Astrocyte of the hippocampus (primary cell): ENCODE measurements around the gene METRNL.
"Not testable (repeated sequence)": the region's sequence is repeated elsewhere in the genome, so short reads cannot be mapped to it uniquely, and the experiment has no call there.

Source experiments
- DNase-seq: peaks from one replicate; pipeline ENCODE4 v3.0.0; 2011; ENCODE audit warnings: low read depth, low spot score

METRNL gene

DNA sequence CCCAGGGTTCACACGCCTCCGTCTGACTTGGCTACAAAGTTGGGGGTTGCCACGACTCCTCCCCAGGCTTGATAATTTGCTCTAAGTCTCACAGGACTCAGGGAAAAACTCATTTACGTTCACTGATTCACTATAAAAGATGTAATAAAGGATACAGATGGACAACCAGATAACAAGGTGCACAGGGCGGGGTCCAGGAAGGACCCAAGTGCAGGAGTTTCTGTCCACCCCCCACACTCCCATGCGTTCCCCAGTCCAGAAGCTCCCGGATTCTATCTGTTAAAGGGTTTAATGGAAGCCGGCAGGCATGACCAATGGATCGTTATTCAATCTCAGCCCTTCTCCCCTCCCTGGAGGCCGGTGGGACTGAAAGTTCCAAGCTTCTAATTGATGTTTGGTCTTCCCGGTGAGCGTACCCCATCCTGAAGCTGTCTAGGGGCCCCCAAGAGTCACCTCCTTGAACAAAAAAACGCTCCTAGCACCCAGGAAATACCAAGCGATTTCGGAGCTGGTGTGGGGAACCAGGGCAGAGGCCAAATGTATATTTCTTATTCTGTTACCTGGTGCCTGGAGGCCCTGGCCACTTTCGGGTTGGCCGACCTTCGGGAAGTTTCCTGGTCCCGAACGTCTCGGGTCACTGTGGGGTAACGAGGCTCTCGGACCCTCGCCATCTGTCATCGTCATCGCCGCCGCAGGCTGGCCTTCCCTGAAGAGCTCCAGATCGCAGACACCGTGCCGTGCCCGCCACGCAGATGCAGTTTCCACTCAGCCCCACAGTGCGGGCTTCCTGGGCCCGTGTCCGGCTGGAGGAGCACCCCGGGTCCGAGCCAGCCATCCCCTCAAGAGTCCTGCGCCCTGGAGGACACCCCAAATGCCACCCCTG lies 13.5 kb upstream of the METRNL start:
- DNase-seq: no peak

- not testable (repeated sequence) for DNase-seq
Measured at GRCh38 chr17:83066543-83066890, 12.9 kb upstream of the METRNL start.

DNA sequence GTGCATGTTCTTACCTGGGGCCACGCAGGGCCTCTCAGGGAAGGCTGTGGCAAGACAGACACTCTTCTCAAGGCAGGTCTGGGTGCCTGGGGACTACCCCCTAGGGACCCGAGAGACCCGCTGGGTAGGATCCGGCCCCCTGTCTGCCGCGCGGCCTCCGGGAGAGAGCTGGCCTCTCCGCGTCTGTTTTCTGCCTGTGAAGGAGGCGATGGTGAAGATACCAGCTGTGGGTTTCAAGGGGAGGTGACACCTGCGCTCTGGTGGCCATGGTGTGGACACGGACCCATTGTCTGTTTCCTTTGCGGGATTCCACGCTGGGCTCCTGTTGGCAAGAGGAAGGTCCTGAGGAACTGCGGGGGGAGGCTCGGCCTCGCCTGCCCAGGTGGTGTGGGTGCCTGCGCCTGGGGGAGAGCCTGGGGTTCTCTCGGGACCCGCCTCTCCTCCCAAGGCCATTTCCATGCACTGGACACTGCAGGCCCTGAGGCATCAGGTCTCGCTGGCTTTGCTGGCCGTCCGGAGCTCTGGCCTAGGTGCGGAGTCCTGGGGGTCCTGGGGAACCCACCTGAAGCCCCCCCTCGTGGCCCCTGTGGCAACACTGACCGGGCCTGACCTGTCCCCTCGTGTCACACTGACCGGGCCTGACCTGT lies 12.2 kb upstream of the METRNL start:
- DNase-seq: no peak

GRCh38 chr17:83067718-83068261 lies 11.6 kb upstream of the METRNL start:
- DNase-seq: no peak

GRCh38 chr17:83068641-83069570 lies 10.5 kb upstream of the METRNL start:
- DNase-seq: no peak

GRCh38 chr17:83069571-83069906 lies 9.9 kb upstream of the METRNL start:
- DNase-seq: no peak

GRCh38 chr17:83069931-83070742 lies 9.3 kb upstream of the METRNL start:
- DNase-seq: no peak

GRCh38 chr17:83070800-83071341 lies 8.5 kb upstream of the METRNL start:
- DNase-seq: no peak

DNA sequence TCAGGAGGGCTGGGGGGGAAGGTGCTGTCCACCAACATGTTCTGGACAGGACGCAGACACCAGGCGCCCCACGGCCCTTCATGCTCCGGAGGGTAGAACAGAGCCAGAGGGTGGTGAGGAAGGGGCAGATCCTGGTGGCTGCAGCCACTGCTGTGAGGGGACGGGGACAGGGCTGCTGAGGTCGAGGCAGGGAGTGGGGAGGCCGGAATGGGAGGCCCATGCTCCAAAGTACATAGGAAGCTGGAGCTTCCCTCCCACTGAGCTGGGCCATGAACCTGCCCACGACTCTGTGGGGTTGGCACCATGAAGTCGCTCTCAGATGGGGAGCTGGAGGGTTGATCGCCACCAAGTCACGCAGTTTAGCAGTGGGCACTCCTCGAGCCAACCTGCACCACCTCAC lies 8.0 kb upstream of the METRNL start:
- DNase-seq: no peak

GRCh38 chr17:83071966-83072562 lies 7.3 kb upstream of the METRNL start:
- no peak for DNase-seq

DNA sequence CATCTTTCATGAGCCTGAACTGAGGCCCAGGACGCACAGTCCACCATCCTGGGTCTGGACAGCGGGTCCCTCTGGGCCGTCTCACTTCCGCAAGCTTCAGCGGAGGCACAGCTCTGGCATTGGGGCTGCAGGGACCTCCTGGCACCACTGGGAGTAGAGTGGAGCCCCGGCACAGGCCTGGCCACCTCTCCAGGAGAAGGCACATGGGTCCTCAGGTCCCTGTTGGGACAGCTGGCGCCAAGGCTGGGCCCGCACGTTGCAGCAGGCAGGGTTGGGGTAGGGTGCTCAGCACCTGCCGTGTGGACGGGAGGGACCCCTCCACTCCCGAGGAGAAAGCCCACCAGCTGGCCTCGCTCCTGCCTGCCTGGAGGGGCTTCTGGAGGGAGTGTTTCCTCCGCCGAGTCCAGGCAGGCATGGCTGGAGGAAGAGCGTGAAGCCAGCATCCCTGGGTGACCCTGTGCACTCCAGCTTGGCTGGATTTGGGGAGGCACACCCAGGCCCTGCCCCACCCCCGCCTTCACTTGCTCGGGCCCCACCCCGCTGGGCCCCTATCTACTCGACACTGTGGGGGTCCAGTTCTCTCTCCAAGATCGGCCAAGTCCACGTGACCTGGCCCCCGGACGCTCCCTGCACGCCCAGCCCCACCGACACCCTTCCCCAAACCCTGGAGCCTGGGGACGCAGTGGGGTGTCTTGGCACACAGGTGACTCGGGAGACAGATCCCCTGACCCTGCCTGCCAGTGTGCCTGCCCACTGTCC lies 6.6 kb upstream of the METRNL start:
- DNase-seq: no peak

- DNase-seq: no peak
Measured at GRCh38 chr17:83073389-83074063, 5.9 kb upstream of the METRNL start.

DNA sequence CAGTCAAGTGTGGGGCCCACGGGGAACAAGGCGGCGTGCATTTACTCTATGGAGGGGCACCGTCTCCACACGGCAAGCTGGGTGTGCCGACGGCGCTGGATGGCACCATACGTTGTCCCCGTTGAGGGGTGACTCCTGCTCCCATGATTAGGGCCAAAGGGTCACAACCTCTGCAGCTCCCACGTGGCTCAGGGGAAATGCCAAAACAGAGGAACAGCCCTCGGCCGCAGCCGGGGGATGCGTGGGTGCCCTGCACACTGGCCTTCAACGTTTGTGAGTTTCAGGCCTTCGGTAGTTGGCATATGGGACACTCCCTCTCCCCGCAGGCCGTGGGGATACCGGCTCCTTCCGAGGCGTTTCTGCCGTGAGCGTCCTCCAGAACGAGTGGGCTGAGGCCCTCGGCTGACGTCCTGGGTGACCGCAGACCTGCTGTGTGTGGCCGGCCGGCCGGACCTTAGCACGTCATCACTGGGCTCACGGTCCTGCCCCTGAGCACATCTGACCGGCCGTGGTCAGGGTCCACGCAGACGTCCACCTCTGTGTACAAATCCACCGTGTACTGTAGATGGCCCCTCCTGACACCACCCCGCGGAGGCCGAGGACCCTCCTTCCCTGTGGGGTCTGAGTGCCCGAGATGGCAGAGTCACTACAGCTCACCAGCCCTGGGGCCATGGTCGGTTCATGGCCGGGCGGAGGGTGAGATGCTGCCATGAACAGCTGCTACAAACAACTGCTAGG lies 4.8 kb upstream of the METRNL start:
- DNase-seq: no peak

- DNase-seq: no peak
Measured at GRCh38 chr17:83075270-83075880, 4.0 kb upstream of the METRNL start.

DNA sequence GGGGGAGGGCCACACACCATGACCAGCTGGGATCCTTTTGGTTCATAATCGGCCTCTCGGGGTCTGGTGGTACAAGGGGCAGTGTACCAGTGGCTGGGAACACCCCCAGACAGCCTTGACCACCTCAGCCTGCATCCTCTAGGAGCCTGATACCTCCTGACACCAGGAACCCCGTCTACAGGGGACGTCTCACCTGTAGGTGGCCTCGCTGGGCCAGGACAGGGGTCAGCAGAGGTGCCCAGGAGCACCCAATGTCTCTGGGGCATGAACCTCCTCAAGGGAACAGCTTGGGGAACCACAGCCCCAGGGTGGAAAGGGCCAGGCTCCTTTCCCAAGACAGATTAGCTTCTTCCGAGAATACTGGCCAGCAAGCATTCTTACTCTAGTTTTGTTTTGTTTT lies 2.5 kb upstream of the METRNL start:
- no peak for DNase-seq

GRCh38 chr17:83077411-83077810 lies 2.0 kb upstream of the METRNL start:
- no peak for DNase-seq

DNA sequence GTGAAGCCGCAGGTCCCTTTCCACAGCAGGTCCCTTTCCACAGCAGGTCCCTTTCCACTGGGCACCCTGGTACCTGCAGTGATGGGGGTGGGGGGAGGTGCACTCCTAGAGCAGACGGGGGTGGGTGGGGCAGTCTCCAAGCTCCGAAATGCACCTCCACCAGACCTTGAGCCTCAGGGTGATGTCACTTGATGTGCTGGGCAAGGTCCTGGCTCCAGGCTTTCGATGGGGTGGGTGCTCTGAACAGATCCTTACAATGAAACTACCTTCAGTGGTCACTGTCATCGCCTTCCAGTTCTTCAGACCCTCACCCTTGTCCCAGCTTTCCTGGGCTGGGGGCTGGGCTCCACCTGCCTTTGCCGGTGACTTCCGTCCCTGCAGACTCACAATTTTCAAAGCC lies 1.5 kb upstream of the METRNL start:
- DNase-seq: no peak
